Activated B cell treated with CpG ODN at 0.5 μM for 24 hours (primary cell): ENCODE data around the gene BRD3. TPM values are rescaled to one million over a fixed set of nuclear protein-coding genes. Genes with fewer than 3 reads are reported as not detected.

Source experiments
- ATAC-seq: fragments of 200-7000 bp; cut with Tn5 transposase; one replicate; pipeline ENCODE4 v1.10.0; 2021; ENCODE audit warnings: low read depth, mild to moderate bottlenecking, moderate library complexity
- CTCF ChIA-PET: fragments of 350-600 bp; sonication (Branson Sonifier 250); formaldehyde crosslinking; loops from one replicate; lab custom pipeline; 2021; ENCODE audit warnings: antibody characterized with exemption; lab: Charles Lee
- POLR2A ChIA-PET: fragments of 350-600 bp; sonication (Branson Sonifier 250); formaldehyde crosslinking; loops from one replicate; lab custom pipeline; 2021; ENCODE audit warnings: antibody characterized with exemption; lab: Charles Lee
- DNase-seq: peaks from one replicate; pipeline ENCODE4 v3.0.0; 2022
- H3K27ac Mint-ChIP-seq: one replicate; pipeline ENCODE4 v1.8.0; 2020; ENCODE audit warnings: mixed read lengths
- H3K27me3 Mint-ChIP-seq: one replicate; pipeline ENCODE4 v1.8.0; 2021; ENCODE audit warnings: mixed read lengths
- H3K36me3 Mint-ChIP-seq: one replicate; pipeline ENCODE4 v1.8.0; 2021; ENCODE audit warnings: low read depth, mixed read lengths
- H3K4me1 Mint-ChIP-seq: one replicate; pipeline ENCODE4 v1.8.0; 2021; ENCODE audit warnings: mixed read lengths
- H3K4me3 Mint-ChIP-seq: one replicate; pipeline ENCODE4 v1.8.0; 2020; ENCODE audit warnings: mild to moderate bottlenecking, mixed read lengths
- H3K9me3 Mint-ChIP-seq: one replicate; pipeline ENCODE4 v1.8.0; 2020; ENCODE audit warnings: mixed read lengths
- intact Hi-C: fragments of 100-400 bp; cut with micrococcal nuclease; formaldehyde crosslinking; loops from one replicate; pipeline ENCODE4 v1.15.1; 2024
- total RNA-seq: library from RNA; stranded (reverse); gene quantifications from 2 replicates; pipeline ENCODE4 v1.2.3, GENCODE V29; 2022
- TF ChIP-seq, protein P1 (sequence below): fragments of 200-600 bp; IDR thresholded peaks from one replicate; pipeline ENCODE4 v1.8.0; 2022; ENCODE audit warnings: antibody characterized with exemption, mild to moderate bottlenecking

The BRD3 gene
- total RNA-seq, 1 donor from 2014 or later: 18.3 TPM

DNA sequence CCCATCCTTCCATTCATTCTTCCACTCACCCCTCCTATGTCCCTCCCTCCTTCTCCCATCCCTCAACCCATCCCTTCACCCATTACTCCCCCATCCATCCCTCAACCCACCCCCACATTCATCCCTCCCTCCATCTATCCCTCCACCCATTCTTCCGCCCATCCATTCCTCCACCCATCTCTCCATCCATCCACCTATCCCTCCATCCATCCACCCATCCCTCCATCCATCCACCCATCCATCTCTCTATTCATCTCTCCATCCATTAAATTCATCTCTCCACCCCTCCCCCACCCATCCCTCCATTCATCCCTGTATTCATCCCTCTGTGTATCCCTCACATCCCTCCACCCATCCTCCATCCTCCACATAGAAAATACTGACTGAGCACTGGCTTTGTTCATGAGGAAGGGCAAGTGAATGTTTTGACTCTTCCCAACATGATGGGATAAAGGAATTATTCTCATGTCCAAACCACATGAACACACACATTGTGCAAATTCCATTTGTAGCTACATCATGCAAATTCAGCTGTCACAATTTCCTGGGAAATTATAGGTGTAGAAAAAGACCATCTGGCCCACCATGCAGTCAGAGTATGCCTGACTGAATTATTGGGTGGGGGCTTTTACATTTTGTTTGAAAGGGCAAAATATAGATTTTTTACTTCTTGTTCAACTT is 68.8 kb downstream of the BRD3 start:
- Mint-ChIP-seq H3K9me3 (no peaks in the 10 kb centered on the region), H3K36me3 (no peaks in the 10 kb centered on the region), H3K27me3 (peaks cover 3% of the 10 kb centered on the region), H3K4me3 (no peak overlapping the region), H3K4me1 (peaks cover 17% of the 10 kb centered on the region), H3K27ac (no peak overlapping the region)
- ATAC-seq: no peak
- TF ChIP-seq, protein P1, sequence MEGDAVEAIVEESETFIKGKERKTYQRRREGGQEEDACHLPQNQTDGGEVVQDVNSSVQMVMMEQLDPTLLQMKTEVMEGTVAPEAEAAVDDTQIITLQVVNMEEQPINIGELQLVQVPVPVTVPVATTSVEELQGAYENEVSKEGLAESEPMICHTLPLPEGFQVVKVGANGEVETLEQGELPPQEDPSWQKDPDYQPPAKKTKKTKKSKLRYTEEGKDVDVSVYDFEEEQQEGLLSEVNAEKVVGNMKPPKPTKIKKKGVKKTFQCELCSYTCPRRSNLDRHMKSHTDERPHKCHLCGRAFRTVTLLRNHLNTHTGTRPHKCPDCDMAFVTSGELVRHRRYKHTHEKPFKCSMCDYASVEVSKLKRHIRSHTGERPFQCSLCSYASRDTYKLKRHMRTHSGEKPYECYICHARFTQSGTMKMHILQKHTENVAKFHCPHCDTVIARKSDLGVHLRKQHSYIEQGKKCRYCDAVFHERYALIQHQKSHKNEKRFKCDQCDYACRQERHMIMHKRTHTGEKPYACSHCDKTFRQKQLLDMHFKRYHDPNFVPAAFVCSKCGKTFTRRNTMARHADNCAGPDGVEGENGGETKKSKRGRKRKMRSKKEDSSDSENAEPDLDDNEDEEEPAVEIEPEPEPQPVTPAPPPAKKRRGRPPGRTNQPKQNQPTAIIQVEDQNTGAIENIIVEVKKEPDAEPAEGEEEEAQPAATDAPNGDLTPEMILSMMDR: no peak
- no peak for DNase-seq
- CTCF ChIA-PET: no interaction called here
- POLR2A ChIA-PET: no interaction called here
- intact Hi-C loops: no loop called here

DNA sequence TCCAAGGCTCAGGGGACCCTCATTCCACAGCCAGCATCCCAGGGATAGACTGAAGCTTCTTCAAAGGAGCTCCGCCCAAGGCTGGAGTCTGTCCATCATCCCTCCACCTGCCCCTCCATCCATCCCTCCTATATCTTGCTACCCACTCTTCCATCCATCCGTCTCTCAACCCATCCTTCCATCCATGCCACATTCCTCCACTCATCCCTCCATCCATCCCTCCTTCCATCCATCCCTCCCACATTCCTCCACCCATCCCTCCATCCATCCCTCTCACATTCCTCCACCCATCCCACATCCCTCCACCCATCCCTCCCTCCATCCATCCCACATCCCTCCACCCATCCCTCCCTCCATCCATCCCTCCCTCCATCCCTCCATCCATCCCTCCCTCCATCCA is 70.2 kb downstream of the BRD3 start:
- no peaks in the 10 kb centered on the region for H3K27me3 Mint-ChIP-seq
- peaks cover 24% of the 10 kb centered on the region for H3K4me1 Mint-ChIP-seq
- no peaks in the 10 kb centered on the region for H3K9me3 Mint-ChIP-seq
- TF ChIP-seq, protein P1: no peak
- CTCF ChIA-PET: interaction anchor here (5.3 kb wide), 1 partner anchor 216 kb away, joined by 220 read pairs; no protein-coding TSS in a partner anchor
- H3K4me3 Mint-ChIP-seq: no peak overlapping the region
- DNase-seq (no peak), ATAC-seq (no peak)
- no peak overlapping the region for H3K27ac Mint-ChIP-seq
- intact Hi-C loops: no loop called here
- H3K36me3 Mint-ChIP-seq: no peaks in the 10 kb centered on the region
- POLR2A ChIA-PET: no interaction called here

DNA sequence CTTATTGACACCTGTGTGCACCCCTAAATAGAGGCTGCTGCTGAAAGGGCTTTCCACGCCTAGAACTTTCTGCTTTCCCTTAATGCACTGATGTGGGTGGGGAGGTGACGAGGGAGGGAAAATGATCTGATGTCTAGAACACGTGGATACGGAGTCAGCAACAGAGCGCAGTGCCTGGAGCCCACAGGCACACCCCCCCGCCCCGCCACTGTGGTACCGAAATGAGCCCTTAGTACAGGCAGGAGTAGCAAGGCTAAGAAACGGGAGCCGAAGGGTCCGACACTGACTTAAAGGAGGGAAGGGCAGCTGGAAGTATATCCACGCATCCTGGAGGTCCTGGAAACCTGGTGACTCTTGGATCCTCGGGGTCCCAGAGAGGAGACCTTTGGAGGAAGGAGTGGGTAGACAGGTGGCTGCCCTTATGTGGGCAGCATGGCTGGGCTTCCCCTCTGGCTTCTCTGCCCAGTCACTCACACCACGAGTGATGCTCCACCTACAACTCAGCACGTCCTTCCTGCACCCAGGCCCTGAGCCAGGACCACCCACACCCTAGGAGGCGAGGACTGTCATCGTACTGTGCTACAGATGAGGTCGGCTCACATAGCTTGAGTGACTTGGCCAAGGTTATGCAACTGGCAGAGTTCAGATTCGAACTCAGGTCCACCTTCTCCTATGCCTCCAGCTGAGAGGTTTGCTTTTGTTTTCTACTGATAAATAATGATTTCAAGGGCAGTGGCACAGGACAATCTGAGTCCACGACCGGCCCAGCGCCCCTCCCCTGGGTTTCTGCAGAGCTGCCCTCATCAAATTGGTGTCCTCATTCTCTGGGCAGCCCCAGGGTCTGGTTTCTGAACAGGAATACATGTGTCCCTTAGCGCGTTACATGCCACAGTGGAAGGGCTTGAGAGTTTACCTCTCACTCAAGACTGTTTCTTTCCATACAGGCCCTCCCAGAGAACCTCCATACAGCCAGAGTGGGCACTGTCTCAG is 71.0 kb downstream of the BRD3 start:
- ChIA-PET POLR2A (no interaction called here), CTCF (interaction anchor here (1.3 to 5.3 kb wide), 3 partner anchors 9 to 216 kb away, joined by 3 to 220 read pairs (median 126); no protein-coding TSS in a partner anchor)
- intact Hi-C loops: no loop called here
- Mint-ChIP-seq H3K36me3 (no peaks in the 10 kb centered on the region), H3K27me3 (no peaks in the 10 kb centered on the region), H3K9me3 (no peaks in the 10 kb centered on the region), H3K4me1 (peaks cover 24% of the 10 kb centered on the region), H3K4me3 (no peak overlapping the region), H3K27ac (no peak overlapping the region)
- TF ChIP-seq, protein P1: no peak
- DNase-seq (no peak), ATAC-seq (no peak)

DNA sequence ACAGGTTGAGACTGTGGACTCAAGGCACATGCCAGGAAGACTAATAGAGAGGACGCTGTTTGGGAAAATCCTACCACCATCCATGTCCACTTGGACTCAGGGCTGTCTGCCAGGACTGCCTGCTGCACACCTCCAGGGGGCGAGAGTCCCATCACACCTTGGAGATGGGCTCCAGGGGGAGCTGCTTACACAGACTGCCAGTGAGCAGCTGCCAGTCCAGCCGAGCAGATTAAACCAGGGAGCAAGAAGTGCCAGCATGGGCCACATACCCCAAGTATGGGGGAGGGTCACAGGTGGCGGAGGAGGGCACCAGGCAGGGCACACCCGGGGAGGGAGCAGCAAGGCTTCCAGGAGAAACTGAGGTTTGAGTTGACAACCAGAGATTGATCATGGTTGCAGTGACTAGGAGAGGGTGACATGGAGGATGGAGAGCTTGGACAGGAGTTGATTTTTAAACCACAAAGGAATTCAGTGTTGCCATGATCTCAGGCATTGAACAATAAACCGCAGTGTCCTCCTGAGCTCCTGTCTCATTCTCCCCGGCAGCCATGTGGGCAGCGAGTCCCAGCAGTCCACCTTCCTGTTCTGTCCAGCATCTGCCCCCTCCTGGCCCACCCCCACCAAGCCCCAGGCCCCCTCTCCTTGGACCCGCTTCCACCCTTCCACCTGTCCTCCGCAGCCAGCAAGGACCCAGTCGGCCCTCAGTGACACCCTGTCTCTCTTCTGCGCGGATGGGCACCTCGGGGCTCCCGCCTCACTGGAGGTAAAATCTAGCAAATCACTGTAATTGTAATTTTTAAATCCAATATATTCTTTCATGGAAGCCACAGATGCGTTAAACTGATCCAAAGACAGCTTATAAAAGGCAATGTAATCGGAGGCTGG is 72.6 kb downstream of the BRD3 start:
- ChIA-PET POLR2A (interaction anchor here (1.0 to 4.3 kb wide), 6 partner anchors 14 to 212 kb away, joined by 3 to 47 read pairs (median 12); partner anchors contain the start of gene WDR5), CTCF (interaction anchor here (1.0 to 5.3 kb wide), 13 partner anchors 9 to 462 kb away, joined by 3 to 220 read pairs (median 8); no protein-coding TSS in a partner anchor)
- no peak overlapping the region for H3K4me3 Mint-ChIP-seq
- no peaks in the 10 kb centered on the region for H3K27me3 Mint-ChIP-seq
- H3K36me3 Mint-ChIP-seq: no peaks in the 10 kb centered on the region
- no peak for DNase-seq
- H3K9me3 Mint-ChIP-seq: no peaks in the 10 kb centered on the region
- no peak for ATAC-seq
- intact Hi-C loops: loop anchor here (2.0 kb wide), 1 partner anchor 406 kb away; no protein-coding TSS in a partner anchor
- TF ChIP-seq, protein P1: no peak
- H3K27ac Mint-ChIP-seq: no peak overlapping the region
- peaks cover 23% of the 10 kb centered on the region for H3K4me1 Mint-ChIP-seq
